ENCODE data around the gene UBAC1.
A peak's percentile ranks its signal among the peaks of the same experiment; 100 is the strongest.

The UBAC1 gene

GRCh38 chr9:135901031-135901758, 60.0 kb downstream of the UBAC1 start:
- peaks cover 0 to 2% (median 0%) of the 10 kb centered on the region in 4 experiments for H3K36me3 ChIP-seq (ENCODE audit: control insufficient read depth in 4 of 4, insufficient read depth in 4 of 4, low read length in 3 of 4)
- H3K4me3 ChIP-seq (ENCODE audit: control insufficient read depth in 1 of 7, extremely low read depth in 1 of 7, insufficient read depth in 4 of 7, low read depth in 2 of 7, low read length in 6 of 7): no peak overlapping the region
- ChIA-PET POLR2A (interaction anchor here (0.6 kb wide), 1 partner anchor 11 kb away, joined by 3 read pairs; no protein-coding TSS in a partner anchor), CTCF (no interaction called here)
- H3K27me3 ChIP-seq (replicated peaks in 2 of 5; ENCODE audit: control insufficient read depth in 4 of 5, insufficient read depth in 5 of 5, low read length in 4 of 5): peaks cover 0 to 2% (median 0%) of the 10 kb centered on the region in 5 experiments
- no peaks in the 10 kb centered on the region for H3K9me3 ChIP-seq (ENCODE audit: control extremely low read depth in 1 of 5, control insufficient read depth in 4 of 5, insufficient read depth in 2 of 5, low read depth in 1 of 5, low read length in 4 of 5)
- H3K4me1 ChIP-seq (ENCODE audit: control extremely low read depth in 1 of 4, control insufficient read depth in 4 of 4, insufficient read depth in 4 of 4, low read length in 3 of 4): peaks cover 8 to 22% (median 18%) of the 10 kb centered on the region in 4 experiments
- WGBS (ENCODE audit: insufficient coverage): 94% methylated on average over 7 of the region's 9 CpGs
- H3K27ac ChIP-seq (ENCODE audit: insufficient read depth in 1 of 2, low read depth in 1 of 2, low read length in 2 of 2, poor library complexity in 1 of 2, severe bottlenecking in 2 of 2): no peak overlapping the region
- no peak for DNase-seq

GRCh38 chr9:135898634-135899407, 62.4 kb downstream of the UBAC1 start:
- Histone ChIP-seq H3K36me3 (ENCODE audit: control insufficient read depth in 4 of 4, insufficient read depth in 4 of 4, low read length in 3 of 4) (peaks cover 0 to 2% (median 0%) of the 10 kb centered on the region in 4 experiments), H3K9me3 (ENCODE audit: control extremely low read depth in 1 of 5, control insufficient read depth in 4 of 5, insufficient read depth in 2 of 5, low read depth in 1 of 5, low read length in 4 of 5) (peaks cover 0 to 5% (median 0%) of the 10 kb centered on the region in 5 experiments), H3K27ac (ENCODE audit: insufficient read depth in 1 of 2, low read depth in 1 of 2, low read length in 2 of 2, poor library complexity in 1 of 2, severe bottlenecking in 2 of 2) (no peak overlapping the region), H3K27me3 (replicated peaks in 2 of 5; ENCODE audit: control insufficient read depth in 4 of 5, insufficient read depth in 5 of 5, low read length in 4 of 5) (no peaks in the 10 kb centered on the region), H3K4me3 (ENCODE audit: control insufficient read depth in 1 of 7, extremely low read depth in 1 of 7, insufficient read depth in 4 of 7, low read depth in 2 of 7, low read length in 6 of 7) (no peak overlapping the region), H3K4me1 (ENCODE audit: control extremely low read depth in 1 of 4, control insufficient read depth in 4 of 4, insufficient read depth in 4 of 4, low read length in 3 of 4) (peaks cover 0 to 18% (median 9%) of the 10 kb centered on the region in 4 experiments)
- ChIA-PET POLR2A (interaction anchor here (0.7 kb wide), 1 partner anchor 1088 kb away, joined by 4 read pairs; no protein-coding TSS in a partner anchor), CTCF (no interaction called here)
- 50% methylated on average over 2 of the region's 11 CpGs for WGBS (ENCODE audit: insufficient coverage)
- DNase-seq: peak; percentile 37 to 80 (median 78)

- 94% methylated on average over 2 of the region's 2 CpGs for WGBS (ENCODE audit: insufficient coverage)
- peaks cover 0 to 18% (median 8%) of the 10 kb centered on the region in 4 experiments for H3K4me1 ChIP-seq (ENCODE audit: control extremely low read depth in 1 of 4, control insufficient read depth in 4 of 4, insufficient read depth in 4 of 4, low read length in 3 of 4)
- H3K27me3 ChIP-seq (replicated peaks in 2 of 5; ENCODE audit: control insufficient read depth in 4 of 5, insufficient read depth in 5 of 5, low read length in 4 of 5): no peaks in the 10 kb centered on the region
- POLR2A ChIA-PET: no interaction called here
- H3K9me3 ChIP-seq (ENCODE audit: control extremely low read depth in 1 of 5, control insufficient read depth in 4 of 5, insufficient read depth in 2 of 5, low read depth in 1 of 5, low read length in 4 of 5): peaks cover 0 to 5% (median 0%) of the 10 kb centered on the region in 5 experiments
- no peak for DNase-seq
- H3K27ac ChIP-seq (ENCODE audit: insufficient read depth in 1 of 2, low read depth in 1 of 2, low read length in 2 of 2, poor library complexity in 1 of 2, severe bottlenecking in 2 of 2): no peak overlapping the region
- no peak overlapping the region for H3K4me3 ChIP-seq (ENCODE audit: control insufficient read depth in 1 of 7, extremely low read depth in 1 of 7, insufficient read depth in 4 of 7, low read depth in 2 of 7, low read length in 6 of 7)
- CTCF ChIA-PET: interaction anchor here (0.8 kb wide), 1 partner anchor 32 kb away, joined by 3 read pairs; no protein-coding TSS in a partner anchor
- peaks cover 0 to 2% (median 0%) of the 10 kb centered on the region in 4 experiments for H3K36me3 ChIP-seq (ENCODE audit: control insufficient read depth in 4 of 4, insufficient read depth in 4 of 4, low read length in 3 of 4)
These were observed 64.5 kb downstream of the UBAC1 start for GRCh38 chr9:135896626-135897025.

GRCh38 chr9:135896205-135896604, 65.0 kb downstream of the UBAC1 start:
- POLR2A ChIA-PET: no interaction called here
- H3K4me3 ChIP-seq (ENCODE audit: control insufficient read depth in 1 of 7, extremely low read depth in 1 of 7, insufficient read depth in 4 of 7, low read depth in 2 of 7, low read length in 6 of 7): no peak overlapping the region
- DNase-seq: peak in 2 of 3 donors; percentile 34 to 47
- peaks cover 0 to 2% (median 0%) of the 10 kb centered on the region in 4 experiments for H3K36me3 ChIP-seq (ENCODE audit: control insufficient read depth in 4 of 4, insufficient read depth in 4 of 4, low read length in 3 of 4)
- no peaks in the 10 kb centered on the region for H3K27me3 ChIP-seq (replicated peaks in 2 of 5; ENCODE audit: control insufficient read depth in 4 of 5, insufficient read depth in 5 of 5, low read length in 4 of 5)
- CTCF ChIA-PET: no interaction called here
- peaks cover 0 to 18% (median 8%) of the 10 kb centered on the region in 4 experiments for H3K4me1 ChIP-seq (ENCODE audit: control extremely low read depth in 1 of 4, control insufficient read depth in 4 of 4, insufficient read depth in 4 of 4, low read length in 3 of 4)
- peaks cover 0 to 5% (median 0%) of the 10 kb centered on the region in 5 experiments for H3K9me3 ChIP-seq (ENCODE audit: control extremely low read depth in 1 of 5, control insufficient read depth in 4 of 5, insufficient read depth in 2 of 5, low read depth in 1 of 5, low read length in 4 of 5)
- no peak overlapping the region for H3K27ac ChIP-seq (ENCODE audit: insufficient read depth in 1 of 2, low read depth in 1 of 2, low read length in 2 of 2, poor library complexity in 1 of 2, severe bottlenecking in 2 of 2)
- 33% methylated on average over 1 of the region's 3 CpGs for WGBS (ENCODE audit: insufficient coverage)

GRCh38 chr9:135895202-135895848, 65.8 kb downstream of the UBAC1 start:
- Histone ChIP-seq H3K27me3 (replicated peaks in 2 of 5; ENCODE audit: control insufficient read depth in 4 of 5, insufficient read depth in 5 of 5, low read length in 4 of 5) (no peaks in the 10 kb centered on the region), H3K4me3 (ENCODE audit: control insufficient read depth in 1 of 7, extremely low read depth in 1 of 7, insufficient read depth in 4 of 7, low read depth in 2 of 7, low read length in 6 of 7) (no peak overlapping the region), H3K9me3 (ENCODE audit: control extremely low read depth in 1 of 5, control insufficient read depth in 4 of 5, insufficient read depth in 2 of 5, low read depth in 1 of 5, low read length in 4 of 5) (peaks cover 0 to 5% (median 0%) of the 10 kb centered on the region in 5 experiments), H3K4me1 (ENCODE audit: control extremely low read depth in 1 of 4, control insufficient read depth in 4 of 4, insufficient read depth in 4 of 4, low read length in 3 of 4) (peaks cover 0 to 18% (median 11%) of the 10 kb centered on the region in 4 experiments), H3K27ac (ENCODE audit: insufficient read depth in 1 of 2, low read depth in 1 of 2, low read length in 2 of 2, poor library complexity in 1 of 2, severe bottlenecking in 2 of 2) (no peak overlapping the region), H3K36me3 (ENCODE audit: control insufficient read depth in 4 of 4, insufficient read depth in 4 of 4, low read length in 3 of 4) (peaks cover 0 to 2% (median 0%) of the 10 kb centered on the region in 4 experiments)
- no CpG with 5 or more reads among the region's 4 CpGs for WGBS (ENCODE audit: insufficient coverage)
- CTCF ChIA-PET: no interaction called here
- DNase-seq: no peak
- POLR2A ChIA-PET: no interaction called here

GRCh38 chr9:135893104-135893503, 68.1 kb downstream of the UBAC1 start:
- peaks cover 0 to under 1% (median 0%) of the 10 kb centered on the region in 4 experiments for H3K36me3 ChIP-seq (ENCODE audit: control insufficient read depth in 4 of 4, insufficient read depth in 4 of 4, low read length in 3 of 4)
- H3K27me3 ChIP-seq (replicated peaks in 2 of 5; ENCODE audit: control insufficient read depth in 4 of 5, insufficient read depth in 5 of 5, low read length in 4 of 5): no peaks in the 10 kb centered on the region
- H3K27ac ChIP-seq (ENCODE audit: insufficient read depth in 1 of 2, low read depth in 1 of 2, low read length in 2 of 2, poor library complexity in 1 of 2, severe bottlenecking in 2 of 2): no peak overlapping the region
- 100% methylated on average over 1 of the region's 1 CpG for WGBS (ENCODE audit: insufficient coverage)
- CTCF ChIA-PET: no interaction called here
- no peak overlapping the region for H3K4me3 ChIP-seq (ENCODE audit: control insufficient read depth in 1 of 7, extremely low read depth in 1 of 7, insufficient read depth in 4 of 7, low read depth in 2 of 7, low read length in 6 of 7)
- peaks cover 0 to 23% (median 19%) of the 10 kb centered on the region in 4 experiments for H3K4me1 ChIP-seq (ENCODE audit: control extremely low read depth in 1 of 4, control insufficient read depth in 4 of 4, insufficient read depth in 4 of 4, low read length in 3 of 4)
- POLR2A ChIA-PET: no interaction called here
- DNase-seq: no peak
- H3K9me3 ChIP-seq (ENCODE audit: control extremely low read depth in 1 of 5, control insufficient read depth in 4 of 5, insufficient read depth in 2 of 5, low read depth in 1 of 5, low read length in 4 of 5): peaks cover 0 to 5% (median 0%) of the 10 kb centered on the region in 5 experiments

All from common myeloid progenitor, CD34-positive (primary cell).